ENCODE data around the gene KCTD17. TPM values are rescaled to one million over a fixed set of nuclear protein-coding genes. Genes with fewer than 3 reads are reported as not detected.

The KCTD17 gene
- total RNA-seq, 2 donors from 2014 or later: 20.4 to 22.0 TPM

- intact Hi-C loops (cut with DNase I): no loop called here
- DNase-seq (ENCODE audit: low spot score): peak; percentile 88
These were observed 32.7 kb upstream of the KCTD17 start for GRCh38 chr22:37018815-37019308.

- intact Hi-C loops (cut with DNase I): loop anchor here in 1 of 2 donors (10.0 kb wide), 1 partner anchor 335 kb away; no protein-coding TSS in a partner anchor
- DNase-seq (ENCODE audit: low spot score): peak; percentile 91
These were observed 32.0 kb upstream of the KCTD17 start, which contains the start of the genes MPST and TST for GRCh38 chr22:37019309-37020191. Gene MPST, plus strand, starts transcription at chr22:37019742. Its CDS starts 95 bp downstream, at chr22:37019837. Gene TST, minus strand, starts transcription at chr22:37019447. Its CDS starts 715 bp downstream, at chr22:37018732.

- intact Hi-C loops (cut with DNase I): loop anchor here in 1 of 2 donors (10.0 kb wide), 1 partner anchor 335 kb away; no protein-coding TSS in a partner anchor
- DNase-seq (ENCODE audit: low spot score): no peak
These were observed 31.4 kb upstream of the KCTD17 start for GRCh38 chr22:37020192-37020479.

GRCh38 chr22:37021041-37021440 lies 30.5 kb upstream of the KCTD17 start:
- no peak for DNase-seq (ENCODE audit: low spot score)
- intact Hi-C loops (cut with DNase I): loop anchor here in 1 of 2 donors (10.0 kb wide), 1 partner anchor 334 kb away; no protein-coding TSS in a partner anchor

GRCh38 chr22:37021710-37022482 lies 29.6 kb upstream of the KCTD17 start:
- intact Hi-C loops (cut with DNase I): loop anchor here in 1 of 2 donors (10.0 kb wide), 1 partner anchor 333 kb away; no protein-coding TSS in a partner anchor
- no peak for DNase-seq (ENCODE audit: low spot score)

- intact Hi-C loops (cut with DNase I): loop anchor here in 1 of 2 donors (10.0 kb wide), 1 partner anchor 332 kb away; no protein-coding TSS in a partner anchor
- no peak for DNase-seq (ENCODE audit: low spot score)
These were observed 28.8 kb upstream of the KCTD17 start for GRCh38 chr22:37022483-37023337.

- no peak for DNase-seq (ENCODE audit: low spot score)
- intact Hi-C loops (cut with DNase I): loop anchor here in 1 of 2 donors (10.0 kb wide), 1 partner anchor 331 kb away; no protein-coding TSS in a partner anchor
These were observed 27.7 kb upstream of the KCTD17 start for GRCh38 chr22:37023743-37024338.

GRCh38 chr22:37024339-37025157 lies 27.0 kb upstream of the KCTD17 start:
- intact Hi-C loops (cut with DNase I): loop anchor here in 1 of 2 donors (10.0 kb wide), 1 partner anchor 330 kb away; no protein-coding TSS in a partner anchor
- DNase-seq (ENCODE audit: low spot score): no peak

- intact Hi-C loops (cut with DNase I): loop anchor here in 1 of 2 donors (1.0 to 10.0 kb wide), 2 partner anchors 107 to 329 kb away; no protein-coding TSS in a partner anchor
- DNase-seq (ENCODE audit: low spot score): no peak
These were observed 26.0 kb upstream of the KCTD17 start for GRCh38 chr22:37025500-37026070.

- no peak for DNase-seq (ENCODE audit: low spot score)
- intact Hi-C loops (cut with DNase I): loop anchor here in 1 of 2 donors (1.0 to 10.0 kb wide), 2 partner anchors 106 to 328 kb away; no protein-coding TSS in a partner anchor
These were observed 25.2 kb upstream of the KCTD17 start for GRCh38 chr22:37026325-37026724.

GRCh38 chr22:37027556-37027955 lies 24.0 kb upstream of the KCTD17 start:
- intact Hi-C loops (cut with DNase I): loop anchor here in 1 of 2 donors (10.0 kb wide), 1 partner anchor 327 kb away; no protein-coding TSS in a partner anchor
- no peak for DNase-seq (ENCODE audit: low spot score)

- intact Hi-C loops (cut with DNase I): loop anchor here in 1 of 2 donors (10.0 kb wide), 1 partner anchor 326 kb away; no protein-coding TSS in a partner anchor
- no peak for DNase-seq (ENCODE audit: low spot score)
These were observed 22.6 kb upstream of the KCTD17 start for GRCh38 chr22:37028692-37029674.

- intact Hi-C loops (cut with DNase I): no loop called here
- no peak for DNase-seq (ENCODE audit: low spot score)
These were observed 20.8 kb upstream of the KCTD17 start for GRCh38 chr22:37030560-37031281.

- no peak for DNase-seq (ENCODE audit: low spot score)
- intact Hi-C loops (cut with DNase I): no loop called here
These were observed 19.4 kb upstream of the KCTD17 start for GRCh38 chr22:37032134-37032534.
